Thoracic aorta (tissue), 2 donors: ENCODE data around the gene PNPLA7. TPM values are rescaled to one million over a fixed set of nuclear protein-coding genes. Genes with fewer than 3 reads are reported as not detected.

Experiments
- ATAC-seq: fragments of 150-250 bp; one replicate; pipeline ENCODE4 v1.8.0; 2017; ENCODE audit warnings: low read depth; ENCODE audit not compliant: insufficient number of reproducible peaks, low FRiP score
- DNase-seq: peaks from one replicate; pipeline ENCODE4 v3.0.0-alpha.2; 2020; ENCODE audit warnings: low spot score
- H3K27ac ChIP-seq, 2 donors: fragments of 200-600 bp; sonication (generic); 1 replicate in 1 of 2; 2 replicates in 1 of 2; pipeline ENCODE4 v1.5.1; 2016; ENCODE audit warnings: mild to moderate bottlenecking in 2 of 2, moderate library complexity in 2 of 2
- H3K27me3 ChIP-seq: fragments of 200-600 bp; sonication (generic); replicated peaks from 2 replicates; pipeline ENCODE4 v1.6.0; 2016; ENCODE audit warnings: mild to moderate bottlenecking; ENCODE audit not compliant: insufficient read depth
- H3K36me3 ChIP-seq: fragments of 200-600 bp; sonication (generic); one replicate; pipeline ENCODE4 v1.5.1; 2016
- H3K4me1 ChIP-seq, 2 donors: fragments of 200-600 bp; sonication (generic); 1 replicate in 1 of 2; 2 replicates in 1 of 2; pipeline versions ENCODE4 v1.5.1 to v1.6.0; 2016; ENCODE audit warnings: low read depth in 2 of 2, mild to moderate bottlenecking in 1 of 2; ENCODE audit not compliant: control insufficient read depth in 1 of 2
- H3K4me3 ChIP-seq: fragments of 200-600 bp; sonication (generic); 2 replicates; pipeline ENCODE4 v1.5.1; 2016; ENCODE audit warnings: mild to moderate bottlenecking
- H3K9me3 ChIP-seq: fragments of 200-600 bp; sonication (generic); 2 replicates; pipeline ENCODE4 v1.5.1; 2016
- total RNA-seq, 2 donors: library from RNA; depleted of rRNA; stranded (reverse); fragments of >200 nt; gene quantifications; one replicate each; pipeline versions ENCODE4 v1.1.0 to v1.2.3, GENCODE V29; 2016
- TF ChIP-seq, protein P1 (sequence below): fragments of 200-600 bp; sonication (generic); IDR thresholded peaks from one replicate; pipeline ENCODE4 v1.5.1; 2019; ENCODE audit warnings: antibody characterized with exemption

Gene PNPLA7
- total RNA-seq, 2 donors from 2014 or later = 12.7 to 21.4 TPM

GRCh38 chr9:137431416-137431931, 118.7 kb downstream of the PNPLA7 start:
- Histone ChIP-seq H3K27me3 (no peaks in the 10 kb centered on the region), H3K9me3 (no peaks in the 10 kb centered on the region), H3K4me3 (no peak overlapping the region), H3K36me3 (no peaks in the 10 kb centered on the region), H3K4me1 (peaks cover 4 to 13% of the 10 kb centered on the region in 2 donors), H3K27ac (no peak overlapping the region)
- TF ChIP-seq, protein P1, sequence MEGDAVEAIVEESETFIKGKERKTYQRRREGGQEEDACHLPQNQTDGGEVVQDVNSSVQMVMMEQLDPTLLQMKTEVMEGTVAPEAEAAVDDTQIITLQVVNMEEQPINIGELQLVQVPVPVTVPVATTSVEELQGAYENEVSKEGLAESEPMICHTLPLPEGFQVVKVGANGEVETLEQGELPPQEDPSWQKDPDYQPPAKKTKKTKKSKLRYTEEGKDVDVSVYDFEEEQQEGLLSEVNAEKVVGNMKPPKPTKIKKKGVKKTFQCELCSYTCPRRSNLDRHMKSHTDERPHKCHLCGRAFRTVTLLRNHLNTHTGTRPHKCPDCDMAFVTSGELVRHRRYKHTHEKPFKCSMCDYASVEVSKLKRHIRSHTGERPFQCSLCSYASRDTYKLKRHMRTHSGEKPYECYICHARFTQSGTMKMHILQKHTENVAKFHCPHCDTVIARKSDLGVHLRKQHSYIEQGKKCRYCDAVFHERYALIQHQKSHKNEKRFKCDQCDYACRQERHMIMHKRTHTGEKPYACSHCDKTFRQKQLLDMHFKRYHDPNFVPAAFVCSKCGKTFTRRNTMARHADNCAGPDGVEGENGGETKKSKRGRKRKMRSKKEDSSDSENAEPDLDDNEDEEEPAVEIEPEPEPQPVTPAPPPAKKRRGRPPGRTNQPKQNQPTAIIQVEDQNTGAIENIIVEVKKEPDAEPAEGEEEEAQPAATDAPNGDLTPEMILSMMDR = no peak
- DNase-seq (no peak), ATAC-seq (no peak)

DNA sequence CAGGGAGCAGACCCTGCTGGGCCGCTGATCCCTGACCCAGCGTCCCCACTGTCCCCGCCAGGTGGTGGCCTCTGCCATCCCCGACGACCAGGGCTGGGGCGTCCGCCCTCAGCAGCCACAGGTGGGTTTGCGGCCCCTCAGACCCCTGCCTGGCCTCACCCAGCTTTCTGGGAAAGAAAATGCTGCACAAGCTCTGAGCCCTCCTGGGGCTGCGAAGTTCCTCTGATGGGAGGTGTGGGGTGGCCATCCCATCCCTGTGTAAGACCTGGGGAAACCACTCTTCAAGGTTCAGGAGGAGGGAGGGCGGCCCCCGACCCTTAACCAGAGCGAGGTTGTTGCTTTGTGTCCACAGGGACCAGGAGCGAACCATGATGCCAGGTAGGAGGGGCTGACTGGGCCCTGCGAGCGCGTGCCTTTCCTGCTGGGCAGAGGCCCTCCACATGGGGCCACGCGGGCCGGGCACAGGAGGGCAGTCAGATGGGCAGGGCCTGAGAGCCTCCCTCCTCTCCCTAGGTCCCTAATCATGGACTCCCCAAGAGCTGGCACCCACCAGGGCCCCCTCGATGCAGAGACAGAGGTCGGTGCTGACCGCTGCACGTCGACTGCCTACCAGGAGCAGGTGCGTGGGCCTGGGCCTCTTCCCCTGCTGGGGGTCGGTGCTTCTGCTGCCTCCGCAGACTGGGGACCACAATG, 119.3 kb downstream of the PNPLA7 start:
- H3K27ac ChIP-seq = no peak overlapping the region
- H3K4me1 ChIP-seq = peaks cover 3 to 8% of the 10 kb centered on the region in 2 donors
- DNase-seq (no peak), ATAC-seq (no peak)
- H3K36me3 ChIP-seq = no peaks in the 10 kb centered on the region
- H3K4me3 ChIP-seq = no peak overlapping the region
- no peaks in the 10 kb centered on the region for H3K27me3 ChIP-seq
- TF ChIP-seq, protein P1 = no peak
- H3K9me3 ChIP-seq = no peaks in the 10 kb centered on the region

DNA sequence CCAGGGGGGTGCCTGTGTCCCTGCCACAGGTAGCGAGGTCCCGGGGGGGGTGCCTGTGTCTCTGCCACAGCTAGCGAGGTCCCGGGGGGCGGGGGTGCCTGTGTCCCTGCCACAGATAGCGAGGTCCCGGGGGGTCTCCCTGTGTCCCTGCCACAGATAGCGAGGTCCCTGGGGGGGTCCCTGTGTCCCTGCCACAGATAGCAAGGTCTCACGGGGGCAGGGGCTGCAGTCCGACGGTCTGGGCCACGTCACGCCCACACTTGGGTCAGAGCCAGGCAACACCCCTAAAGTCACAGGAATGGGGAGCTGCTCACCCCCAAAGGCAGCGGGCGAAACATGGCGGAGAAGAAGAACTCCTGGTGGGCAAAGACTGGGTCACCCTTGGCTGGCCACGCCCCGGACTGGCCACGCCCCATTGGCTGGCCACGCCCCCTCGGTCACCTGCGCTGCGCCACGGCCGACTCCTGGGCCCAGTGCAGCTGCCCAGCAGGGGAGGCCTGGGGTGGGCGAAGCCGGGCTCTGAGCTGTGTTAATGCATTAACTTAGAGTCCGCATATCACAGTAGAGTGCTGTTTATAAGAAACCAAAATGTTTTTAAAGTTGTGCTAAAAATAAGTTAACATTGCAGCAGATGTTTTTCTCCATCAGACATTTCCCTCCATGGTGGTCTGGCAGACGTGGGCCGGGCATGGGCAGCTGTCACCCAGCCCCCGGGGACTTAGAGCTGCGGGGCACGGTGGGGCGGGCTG, 120.1 kb downstream of the PNPLA7 start:
- Histone ChIP-seq H3K27me3 (no peaks in the 10 kb centered on the region), H3K4me1 (peaks cover 0 to 4% of the 10 kb centered on the region in 2 donors), H3K27ac (no peak overlapping the region), H3K36me3 (no peaks in the 10 kb centered on the region), H3K4me3 (no peak overlapping the region), H3K9me3 (no peaks in the 10 kb centered on the region)
- TF ChIP-seq, protein P1 = no peak
- ATAC-seq (no peak), DNase-seq (no peak)

DNA sequence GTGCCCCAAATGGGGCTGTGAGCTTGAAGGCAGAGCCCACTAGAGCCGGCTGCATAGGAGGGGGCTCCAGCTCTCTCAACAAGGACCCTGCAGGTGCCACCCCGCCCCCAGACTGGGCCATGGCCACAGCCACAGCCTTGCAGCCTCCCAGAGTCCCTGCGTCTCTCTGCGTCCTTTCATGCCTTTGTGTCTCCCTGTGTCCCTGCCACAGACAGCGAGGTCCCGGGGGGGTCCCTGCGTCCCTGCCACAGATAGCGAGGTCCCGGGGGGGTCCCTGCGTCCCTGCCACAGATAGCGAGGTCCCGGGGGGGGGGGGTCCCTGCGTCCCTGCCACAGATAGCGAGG, 120.7 kb downstream of the PNPLA7 start:
- TF ChIP-seq, protein P1 = no peak

DNA sequence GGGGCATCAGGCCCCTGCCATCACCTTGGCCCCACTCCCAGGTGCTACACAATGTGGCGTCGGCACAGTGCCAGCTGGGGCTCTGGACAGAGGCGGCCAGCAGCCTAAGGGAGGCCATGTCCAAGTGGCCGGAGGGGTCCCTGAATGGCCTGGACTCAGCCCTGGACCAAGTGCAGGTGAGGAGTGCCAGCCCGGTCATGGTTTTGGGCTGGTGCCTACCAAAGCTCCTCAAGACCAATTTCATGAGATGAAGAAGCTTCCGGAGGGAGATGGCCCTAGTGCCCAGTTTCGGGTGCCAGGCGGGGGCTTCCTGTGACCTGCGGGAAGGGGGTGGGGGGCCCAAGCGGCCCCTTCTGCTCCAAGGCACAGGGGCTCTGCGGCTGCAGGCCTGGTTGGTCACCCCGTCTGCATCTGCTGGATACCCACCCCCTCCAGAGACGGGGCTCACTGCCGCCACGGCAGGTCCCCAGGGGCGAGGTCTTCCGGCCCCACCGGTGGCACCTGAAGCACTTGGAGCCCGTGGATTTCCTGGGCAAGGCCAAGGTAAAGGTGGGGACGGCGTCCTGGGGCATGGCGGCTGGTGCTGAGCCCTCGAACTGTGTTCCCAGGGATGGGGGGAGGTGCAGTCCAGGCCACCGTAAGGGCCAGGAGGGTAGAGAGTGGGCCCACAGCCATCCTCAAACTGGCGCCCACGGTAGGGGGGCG, 121.2 kb downstream of the PNPLA7 start:
- ATAC-seq (no peak), DNase-seq (no peak)
- no peak overlapping the region for H3K4me3 ChIP-seq
- H3K4me1 ChIP-seq = peaks cover 5 to 6% of the 10 kb centered on the region in 2 donors
- H3K36me3 ChIP-seq = no peaks in the 10 kb centered on the region
- no peaks in the 10 kb centered on the region for H3K9me3 ChIP-seq
- H3K27ac ChIP-seq = no peak overlapping the region
- TF ChIP-seq, protein P1 = no peak
- no peaks in the 10 kb centered on the region for H3K27me3 ChIP-seq

More for the DNA sequence above, 120.7 kb downstream of the PNPLA7 start:
- no peak overlapping the region for H3K27ac ChIP-seq
- no peak overlapping the region for H3K4me3 ChIP-seq
- H3K27me3 ChIP-seq = no peaks in the 10 kb centered on the region
- DNase-seq (no peak), ATAC-seq (no peak)
- no peaks in the 10 kb centered on the region for H3K36me3 ChIP-seq
- H3K4me1 ChIP-seq = peaks cover under 1 to 4% of the 10 kb centered on the region in 2 donors
- no peaks in the 10 kb centered on the region for H3K9me3 ChIP-seq
